ENCODE measurements around the gene IRF8.

GRCh38 chr16:85931596-85932402, 32.8 kb downstream of the IRF8 start:
- TF ChIP-seq SIN3A (IDR thresholded peaks at IDR 0.05; ENCODE audit: borderline replicate concordance, insufficient read depth, low read length), result no peak
- TF ChIP-seq POLR2AphosphoS5 (IDR thresholded peaks at IDR 0.05; ENCODE audit: low read depth, low read length), result no peak
- no peak for TF ChIP-seq TAF1 (IDR thresholded peaks at IDR 0.05; ENCODE audit: borderline replicate concordance, insufficient read depth, low read length)
